ENCODE measurements around the gene VAT1L. TPM values are rescaled to one million over a fixed set of nuclear protein-coding genes. Genes with fewer than 3 reads are reported as not detected.
A peak's percentile ranks its signal among the peaks of the same experiment; 100 is the strongest.

VAT1L gene, protein sequence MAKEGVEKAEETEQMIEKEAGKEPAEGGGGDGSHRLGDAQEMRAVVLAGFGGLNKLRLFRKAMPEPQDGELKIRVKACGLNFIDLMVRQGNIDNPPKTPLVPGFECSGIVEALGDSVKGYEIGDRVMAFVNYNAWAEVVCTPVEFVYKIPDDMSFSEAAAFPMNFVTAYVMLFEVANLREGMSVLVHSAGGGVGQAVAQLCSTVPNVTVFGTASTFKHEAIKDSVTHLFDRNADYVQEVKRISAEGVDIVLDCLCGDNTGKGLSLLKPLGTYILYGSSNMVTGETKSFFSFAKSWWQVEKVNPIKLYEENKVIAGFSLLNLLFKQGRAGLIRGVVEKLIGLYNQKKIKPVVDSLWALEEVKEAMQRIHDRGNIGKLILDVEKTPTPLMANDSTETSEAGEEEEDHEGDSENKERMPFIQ
- polyA plus RNA-seq (2013, experiment 1 of 2), result 31.2 TPM
- polyA plus RNA-seq (2013, experiment 2 of 2), result 31.9 TPM

DNA sequence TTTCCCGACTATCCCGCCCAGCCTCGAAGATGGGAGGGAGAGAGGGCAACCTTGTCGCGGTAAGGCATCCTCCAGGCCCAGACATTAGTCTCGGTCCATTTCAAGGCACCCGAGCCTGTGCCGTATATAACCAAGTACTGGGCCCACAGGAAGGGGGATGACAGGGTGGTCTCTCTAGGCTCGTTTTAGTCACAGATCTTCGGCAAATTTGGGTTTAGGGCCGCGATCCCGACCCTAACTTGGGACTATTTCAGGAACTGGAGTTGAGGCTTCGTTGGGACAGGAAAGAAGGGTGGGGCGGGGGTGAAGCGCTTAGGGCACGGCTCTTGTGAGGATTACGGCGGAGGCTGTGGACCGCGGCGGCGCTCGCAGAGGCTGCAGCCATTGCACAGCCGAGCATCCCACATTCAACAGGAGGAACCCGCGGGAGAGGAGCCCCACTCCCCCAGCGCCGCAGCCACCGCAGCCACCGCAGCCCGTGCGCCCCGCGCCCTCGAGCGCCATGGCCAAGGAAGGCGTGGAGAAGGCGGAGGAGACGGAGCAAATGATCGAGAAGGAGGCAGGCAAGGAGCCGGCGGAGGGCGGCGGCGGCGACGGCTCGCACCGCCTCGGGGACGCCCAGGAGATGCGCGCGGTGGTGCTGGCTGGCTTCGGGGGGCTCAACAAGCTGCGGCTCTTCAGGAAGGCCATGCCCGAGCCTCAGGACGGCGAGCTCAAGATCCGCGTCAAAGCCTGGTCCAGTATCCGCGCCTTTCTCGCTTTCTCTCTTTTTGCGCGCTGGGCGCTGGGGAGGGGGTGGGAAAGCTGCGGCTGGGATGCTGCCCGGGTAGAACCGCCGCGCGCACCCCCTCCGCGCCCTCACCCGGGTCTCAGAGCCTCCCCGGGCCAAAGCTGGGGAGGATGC is at the start of gene VAT1L:
Gene VAT1L, plus strand, starts transcription at position 384 of the 904 bp plus-strand sequence. Its CDS starts 119 bp downstream, at position 503.
- Histone ChIP-seq H3K14ac (ENCODE audit: low read length) (no peak within 1 kb of the TSS), H2BK5ac (ENCODE audit: low read length) (peak within 1 kb of the TSS; percentile 62), H3K4me3 (ENCODE audit: low read length in 2 of 2) (peak within 1 kb of the TSS; percentile 79 to 96), H3K4ac (ENCODE audit: low read length) (no peak within 1 kb of the TSS), H3K9ac (ENCODE audit: low read depth, low read length, poor library complexity) (peak within 1 kb of the TSS; percentile 89), H2AK5ac (ENCODE audit: low read depth, low read length) (no peak within 1 kb of the TSS), H3K27ac (replicated peaks; ENCODE audit: low read length) (no peak within 1 kb of the TSS), H2AFZ (ENCODE audit: low read length) (peak within 1 kb of the TSS; percentile 99), H3K4me1 (ENCODE audit: control insufficient read depth in 2 of 2, insufficient read depth in 1 of 2, low read depth in 1 of 2, low read length in 2 of 2) (peaks cover 6 to 12% of the 10 kb centered on the region in 2 donors), H3K79me1 (ENCODE audit: low read depth, low read length) (no peaks in the 10 kb centered on the region), H2BK120ac (ENCODE audit: low read depth, low read length) (no peak within 1 kb of the TSS), H3K9me3 (replicated peaks in 1 of 2; ENCODE audit: control insufficient read depth in 2 of 2, insufficient read depth in 1 of 2, low read depth in 1 of 2, low read length in 2 of 2) (no peaks in the 10 kb centered on the region), H3K27me3 (ENCODE audit: control insufficient read depth in 3 of 3, insufficient read depth in 3 of 3, low read depth in 1 of 3, low read length in 3 of 3) (peaks cover 0 to 10% (median 3%) of the 10 kb centered on the region in 3 experiments), H4K8ac (ENCODE audit: low read depth, low read length) (no peak within 1 kb of the TSS), H4K91ac (ENCODE audit: low read depth, low read length, poor library complexity) (no peak within 1 kb of the TSS), H3K23ac (ENCODE audit: low read depth, low read length, poor library complexity) (peak within 1 kb of the TSS; percentile 93), H3K18ac (ENCODE audit: low read length) (peak within 1 kb of the TSS; percentile 96), H2BK15ac (ENCODE audit: low read length) (peak within 1 kb of the TSS; percentile 71), H3K4me2 (ENCODE audit: insufficient read depth, low read length, poor library complexity, severe bottlenecking) (peak within 1 kb of the TSS; percentile 90), H2BK12ac (ENCODE audit: low read length) (no peak within 1 kb of the TSS), H3K36me3 (replicated peaks in 1 of 2; ENCODE audit: control insufficient read depth in 2 of 2, insufficient read depth in 2 of 2, low read length in 2 of 2) (no peaks in the 10 kb centered on the region)
- no CpG with 5 or more reads among the region's 78 CpGs for WGBS, 2 donors (ENCODE audit: extremely low coverage in 2 of 2, insufficient read length in 2 of 2, insufficient replicate concordance in 1 of 2)
- peak; percentile 57 for DNase-seq (ENCODE audit: low spot score)

DNA sequence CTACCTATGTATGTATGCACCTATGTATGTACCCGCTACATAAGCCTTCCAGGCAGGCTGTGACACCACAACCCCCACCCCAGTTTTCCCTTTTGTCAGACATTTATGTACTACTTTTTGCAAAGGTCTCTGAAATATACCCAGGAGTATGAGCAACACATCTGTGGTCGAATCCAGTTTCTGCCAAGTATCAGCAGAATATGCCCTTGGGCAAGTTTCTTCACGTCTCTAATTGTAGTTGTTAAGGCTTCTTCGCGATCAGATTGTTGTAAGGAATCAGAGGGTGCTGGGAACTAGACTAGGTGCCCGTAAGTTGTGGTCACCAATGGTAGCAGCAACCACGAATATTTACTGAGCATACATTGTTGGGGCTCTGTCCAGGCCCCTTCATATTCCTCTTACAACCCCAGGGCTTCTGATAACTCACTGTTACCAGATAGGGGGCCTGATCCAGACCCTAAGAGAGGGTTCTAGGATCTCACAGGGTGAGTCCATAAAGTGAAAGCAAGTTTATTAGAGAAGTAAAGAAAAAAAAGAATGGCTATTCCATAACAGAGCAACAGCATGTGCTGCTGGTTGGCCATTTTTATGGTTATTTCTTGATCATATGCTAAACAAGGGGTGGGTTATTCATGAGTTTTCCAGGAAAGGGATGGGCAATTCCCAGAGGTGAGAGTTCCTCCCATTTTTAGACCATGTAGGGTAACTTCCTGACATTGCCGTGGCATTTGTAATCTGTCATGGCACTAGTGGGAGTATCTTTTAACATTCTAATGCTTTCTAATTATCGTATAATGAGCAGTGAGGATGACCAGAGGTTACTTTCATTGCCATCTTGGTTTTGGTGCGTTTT is 49.4 kb upstream of the VAT1L start:
- H3K27ac ChIP-seq (replicated peaks; ENCODE audit: low read length), result no peak overlapping the region
- no peaks in the 10 kb centered on the region for H3K36me3 ChIP-seq (replicated peaks in 1 of 2; ENCODE audit: control insufficient read depth in 2 of 2, insufficient read depth in 2 of 2, low read length in 2 of 2)
- no peak overlapping the region for H3K23ac ChIP-seq (ENCODE audit: low read depth, low read length, poor library complexity)
- no peak overlapping the region for H2AFZ ChIP-seq (ENCODE audit: low read length)
- no peak overlapping the region for H2AK5ac ChIP-seq (ENCODE audit: low read depth, low read length)
- H3K27me3 ChIP-seq (ENCODE audit: control insufficient read depth in 3 of 3, insufficient read depth in 3 of 3, low read depth in 1 of 3, low read length in 3 of 3), result no peaks in the 10 kb centered on the region
- no peak overlapping the region for H3K4ac ChIP-seq (ENCODE audit: low read length)
- no peak overlapping the region for H3K18ac ChIP-seq (ENCODE audit: low read length)
- no peak overlapping the region for H3K4me3 ChIP-seq (ENCODE audit: low read length in 2 of 2)
- H3K14ac ChIP-seq (ENCODE audit: low read length), result no peak overlapping the region
- H2BK5ac ChIP-seq (ENCODE audit: low read length), result no peak overlapping the region
- no peak overlapping the region for H4K8ac ChIP-seq (ENCODE audit: low read depth, low read length)
- no peaks in the 10 kb centered on the region for H3K4me1 ChIP-seq (ENCODE audit: control insufficient read depth in 2 of 2, insufficient read depth in 1 of 2, low read depth in 1 of 2, low read length in 2 of 2)
- no peaks in the 10 kb centered on the region for H3K9me3 ChIP-seq (replicated peaks in 1 of 2; ENCODE audit: control insufficient read depth in 2 of 2, insufficient read depth in 1 of 2, low read depth in 1 of 2, low read length in 2 of 2)
- H2BK15ac ChIP-seq (ENCODE audit: low read length), result no peak overlapping the region
- H4K91ac ChIP-seq (ENCODE audit: low read depth, low read length, poor library complexity), result no peak overlapping the region
- H2BK120ac ChIP-seq (ENCODE audit: low read depth, low read length), result no peak overlapping the region
- no CpG with 5 or more reads among the region's 10 CpGs for WGBS, 2 donors (ENCODE audit: extremely low coverage in 2 of 2, insufficient read length in 2 of 2, insufficient replicate concordance in 1 of 2)
- no peak for DNase-seq (ENCODE audit: low spot score)
- H3K79me1 ChIP-seq (ENCODE audit: low read depth, low read length), result no peaks in the 10 kb centered on the region
- H3K4me2 ChIP-seq (ENCODE audit: insufficient read depth, low read length, poor library complexity, severe bottlenecking), result no peak overlapping the region
- H3K9ac ChIP-seq (ENCODE audit: low read depth, low read length, poor library complexity), result no peak overlapping the region
- H2BK12ac ChIP-seq (ENCODE audit: low read length), result no peak overlapping the region

GRCh38 chr16:77739559-77739892 is 48.8 kb upstream of the VAT1L start:
- Histone ChIP-seq H3K4me3 (ENCODE audit: low read length in 2 of 2) (no peak overlapping the region), H4K91ac (ENCODE audit: low read depth, low read length, poor library complexity) (no peak overlapping the region), H2AFZ (ENCODE audit: low read length) (no peak overlapping the region), H3K27me3 (ENCODE audit: control insufficient read depth in 3 of 3, insufficient read depth in 3 of 3, low read depth in 1 of 3, low read length in 3 of 3) (no peaks in the 10 kb centered on the region), H3K36me3 (replicated peaks in 1 of 2; ENCODE audit: control insufficient read depth in 2 of 2, insufficient read depth in 2 of 2, low read length in 2 of 2) (no peaks in the 10 kb centered on the region), H2BK15ac (ENCODE audit: low read length) (no peak overlapping the region), H3K79me1 (ENCODE audit: low read depth, low read length) (no peaks in the 10 kb centered on the region), H3K27ac (replicated peaks; ENCODE audit: low read length) (no peak overlapping the region), H3K4me1 (ENCODE audit: control insufficient read depth in 2 of 2, insufficient read depth in 1 of 2, low read depth in 1 of 2, low read length in 2 of 2) (no peaks in the 10 kb centered on the region), H3K18ac (ENCODE audit: low read length) (no peak overlapping the region), H3K9ac (ENCODE audit: low read depth, low read length, poor library complexity) (no peak overlapping the region), H3K4me2 (ENCODE audit: insufficient read depth, low read length, poor library complexity, severe bottlenecking) (no peak overlapping the region), H3K9me3 (replicated peaks in 1 of 2; ENCODE audit: control insufficient read depth in 2 of 2, insufficient read depth in 1 of 2, low read depth in 1 of 2, low read length in 2 of 2) (no peaks in the 10 kb centered on the region), H2BK5ac (ENCODE audit: low read length) (no peak overlapping the region), H3K14ac (ENCODE audit: low read length) (no peak overlapping the region), H2BK120ac (ENCODE audit: low read depth, low read length) (no peak overlapping the region), H3K23ac (ENCODE audit: low read depth, low read length, poor library complexity) (no peak overlapping the region), H2AK5ac (ENCODE audit: low read depth, low read length) (no peak overlapping the region), H2BK12ac (ENCODE audit: low read length) (no peak overlapping the region), H4K8ac (ENCODE audit: low read depth, low read length) (no peak overlapping the region), H3K4ac (ENCODE audit: low read length) (no peak overlapping the region)
- WGBS, 2 donors (ENCODE audit: extremely low coverage in 2 of 2, insufficient read length in 2 of 2, insufficient replicate concordance in 1 of 2), result no CpG with 5 or more reads among the region's 1 CpG
- no peak for DNase-seq (ENCODE audit: low spot score)
